DMS79 (cell line): Measurements from ENCODE around the gene CES1.
"Not testable (repeated sequence)": the region's sequence is repeated elsewhere in the genome, so short reads cannot be mapped to it uniquely, and the experiment has no call there.

Source experiments
- DNase-seq: peaks from one replicate; lab custom pipeline; 2025; lab: John Stamatoyannopoulos, UW

The CES1 gene

DNA sequence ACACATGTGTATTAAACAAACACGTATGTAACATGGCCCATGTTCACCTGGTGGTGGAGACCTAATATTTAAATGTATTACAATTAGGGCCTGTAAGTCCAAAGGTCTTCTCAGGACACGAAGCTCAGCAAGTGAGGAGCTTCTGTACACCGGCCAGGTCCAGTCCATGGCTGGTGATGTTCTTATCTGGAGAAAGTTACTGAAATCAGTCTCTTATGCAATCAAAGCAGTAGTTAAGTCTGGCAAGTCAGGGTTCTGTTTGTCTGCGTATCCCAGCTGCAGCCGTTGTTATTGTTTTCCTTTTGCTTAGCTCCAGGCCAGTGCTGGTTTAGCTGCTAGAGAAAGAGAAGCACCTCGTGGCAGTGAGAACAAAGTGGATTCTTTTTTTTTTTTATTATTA is 41.4 kb downstream of the CES1 start:
- DNase-seq: not testable (repeated sequence)

- not testable (repeated sequence) for DNase-seq
Measured at GRCh38 chr16:55790240-55790639, 42.7 kb downstream of the CES1 start.

DNA sequence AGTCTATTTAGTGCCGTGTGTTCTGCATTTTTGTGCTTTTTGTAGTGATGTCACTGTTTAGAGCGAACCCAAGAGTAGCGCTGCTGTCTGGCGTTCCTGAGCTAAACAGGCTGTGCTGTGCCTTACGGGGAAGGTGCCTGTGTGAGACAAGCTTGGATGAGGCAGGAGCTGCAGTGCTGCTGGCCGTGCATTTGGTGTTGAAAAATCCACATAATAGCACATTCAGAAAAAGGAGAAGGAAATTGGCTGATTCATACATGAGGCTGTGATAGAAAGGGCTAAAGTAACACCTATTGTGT is 50.2 kb downstream of the CES1 start:
- DNase-seq: not testable (repeated sequence)

- DNase-seq: not testable (repeated sequence)
Measured at GRCh38 chr16:55782091-55782792, 50.7 kb downstream of the CES1 start.

GRCh38 chr16:55781456-55781855 is 51.4 kb downstream of the CES1 start:
- not testable (repeated sequence) for DNase-seq

DNA sequence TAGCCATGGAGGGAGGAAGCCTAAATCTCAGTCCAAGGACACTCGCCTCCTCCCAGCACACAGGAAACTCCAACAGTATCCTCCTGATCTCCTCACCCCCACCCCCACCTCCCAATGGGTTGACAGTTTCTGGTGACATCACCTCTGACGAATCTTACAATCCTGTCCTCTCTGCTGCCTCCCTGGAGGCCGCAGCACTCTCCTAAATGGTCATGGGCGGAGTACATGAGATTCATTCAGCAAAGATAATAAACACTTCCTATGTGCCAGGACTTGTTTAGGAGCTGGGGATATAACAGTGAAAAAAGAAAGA is 52.8 kb downstream of the CES1 start:
- DNase-seq: not testable (repeated sequence)

DNA sequence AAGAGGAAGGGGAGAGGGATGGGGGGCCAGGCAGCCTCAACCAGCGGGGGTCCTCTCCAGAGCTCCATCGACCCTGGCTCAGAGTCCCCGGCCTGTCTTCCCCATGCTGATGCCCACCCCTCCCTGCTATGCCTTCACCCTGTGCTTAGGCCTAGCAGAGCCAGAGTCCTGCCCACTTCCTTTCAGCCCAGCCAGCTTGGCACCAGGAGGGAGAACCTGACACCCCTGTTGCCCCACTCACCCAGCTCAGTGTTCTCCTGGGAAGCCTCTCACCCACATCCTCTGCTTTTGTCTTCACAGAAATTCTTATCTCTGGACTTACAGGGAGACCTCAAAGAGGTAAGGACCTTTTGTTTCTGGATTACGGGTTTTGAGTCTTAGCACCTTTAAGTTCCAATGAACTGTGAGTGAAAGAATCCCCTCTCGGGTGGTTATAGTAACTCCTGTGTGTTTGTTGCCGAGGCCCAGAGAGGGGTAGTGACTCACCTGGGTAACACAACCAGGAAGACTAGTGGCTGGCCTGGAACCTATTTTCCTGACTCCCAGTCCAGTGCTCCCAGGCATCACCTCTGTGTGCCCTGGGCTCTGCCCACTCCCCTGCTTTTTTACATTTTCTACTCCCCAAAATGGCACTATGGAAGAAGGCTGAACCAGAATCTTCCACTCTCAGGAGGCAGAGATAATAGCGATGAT is 53.3 kb downstream of the CES1 start:
- no peak for DNase-seq

DNA sequence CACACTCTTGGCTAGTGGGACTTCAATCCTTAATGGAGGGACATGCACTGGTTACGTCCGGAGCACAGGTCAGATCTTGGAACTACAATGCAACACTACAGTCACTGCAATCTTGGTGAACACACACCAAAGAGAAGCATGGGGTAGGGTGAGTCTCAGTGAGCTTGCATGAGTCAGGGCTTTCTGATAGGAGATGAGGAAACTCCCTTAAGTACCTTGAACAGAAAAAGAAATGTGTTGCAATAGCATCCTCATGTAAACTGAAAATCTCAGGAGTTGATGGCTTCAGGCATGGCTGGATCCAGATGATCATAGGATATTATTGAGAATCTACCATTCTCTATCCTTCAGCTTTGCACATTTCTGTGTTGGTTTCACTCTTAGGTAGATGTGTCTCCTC is 54.1 kb downstream of the CES1 start:
- no peak for DNase-seq

DNA sequence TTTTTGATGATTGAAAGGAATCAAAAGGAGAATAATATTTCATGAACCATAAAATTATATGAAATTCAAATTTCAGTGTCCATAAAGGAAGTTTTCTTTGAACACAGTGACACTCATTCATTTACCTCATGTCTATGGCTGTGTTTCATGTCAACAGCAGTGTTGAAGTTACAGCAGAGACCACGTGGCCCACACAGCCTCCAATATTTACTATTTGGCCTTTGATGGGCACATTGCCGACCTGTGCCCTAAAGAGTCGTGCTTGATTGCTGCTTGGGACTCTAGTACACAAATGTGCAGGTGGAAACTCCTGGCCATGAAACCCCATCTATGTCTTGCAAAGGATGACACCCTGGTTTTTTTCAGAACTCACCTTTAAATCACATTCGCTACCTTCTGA is 57.0 kb downstream of the CES1 start:
- DNase-seq: no peak

DNA sequence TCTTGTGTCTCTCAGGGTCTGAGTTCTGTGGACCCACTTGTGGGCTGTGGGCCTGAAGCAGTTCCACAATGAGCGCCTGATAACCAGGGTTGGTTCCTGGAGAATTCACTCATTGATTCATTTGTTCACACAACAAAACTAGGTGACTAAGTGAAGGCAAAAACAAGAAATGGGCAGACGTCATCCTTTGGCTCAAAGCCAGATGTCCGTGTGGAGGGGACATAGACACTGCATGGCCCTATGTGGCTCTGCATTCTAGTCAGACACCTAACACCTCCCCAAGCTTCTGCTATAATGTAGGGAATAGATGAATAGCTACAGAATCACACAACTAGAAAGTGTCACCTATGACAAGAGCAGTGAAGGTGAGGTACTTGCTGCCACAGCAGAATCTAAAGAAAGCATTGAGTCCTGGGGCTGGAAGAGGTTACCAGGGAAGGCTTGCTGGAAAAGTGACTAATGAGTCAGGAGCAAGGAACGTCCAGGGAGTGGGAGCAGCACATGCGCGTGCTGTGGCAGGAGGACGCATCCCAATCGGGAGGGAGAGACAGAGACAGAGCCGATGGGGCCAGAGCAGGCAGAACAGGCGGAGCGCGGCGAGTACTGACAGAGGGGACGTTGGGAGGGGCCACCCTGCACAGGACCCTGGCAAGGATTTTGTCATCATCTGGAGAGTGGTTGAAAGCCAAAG is 58.9 kb downstream of the CES1 start:
- no peak for DNase-seq

DNA sequence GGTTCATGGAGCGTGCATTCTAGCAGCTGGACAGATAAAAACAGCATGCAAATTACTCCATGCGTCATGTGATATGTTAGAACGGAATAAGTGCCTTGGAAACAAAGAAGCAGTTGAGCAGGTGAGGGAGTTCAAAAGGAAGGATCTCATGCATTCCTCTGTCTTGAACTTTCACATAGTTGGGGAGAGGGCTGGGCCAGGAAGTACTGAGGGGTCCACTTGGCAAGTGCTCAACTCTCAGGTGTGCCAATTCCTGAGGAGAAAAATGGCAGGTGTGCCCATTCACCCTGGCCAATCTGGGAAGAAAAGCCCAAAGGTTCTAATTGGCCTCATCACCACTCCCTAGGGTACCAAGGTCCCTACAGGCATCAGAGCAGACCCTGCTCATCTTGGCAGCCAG is 67.7 kb downstream of the CES1 start:
- DNase-seq: no peak

GRCh38 chr16:55760310-55761001 is 72.4 kb downstream of the CES1 start:
- DNase-seq: no peak

DNA sequence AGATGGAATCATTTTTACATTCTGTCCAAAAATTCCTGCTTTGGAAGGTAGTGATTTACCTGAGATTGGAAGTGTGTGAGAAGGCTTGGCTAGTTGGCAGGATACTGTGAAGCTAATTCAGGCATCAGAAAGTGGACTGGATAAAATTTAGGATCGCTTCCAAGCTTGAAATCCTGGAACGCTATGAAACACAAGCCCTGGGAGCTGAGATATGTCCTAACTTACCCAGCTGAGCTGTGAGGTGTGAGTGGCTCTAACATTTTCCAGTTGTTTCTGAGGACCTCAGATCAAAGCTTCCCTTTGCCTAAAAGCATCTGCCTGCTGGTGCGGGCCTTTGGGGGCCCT is 73.0 kb downstream of the CES1 start:
- DNase-seq: not testable (repeated sequence)

GRCh38 chr16:55757595-55758527 is 75.0 kb downstream of the CES1 start:
- DNase-seq: not testable (repeated sequence)

- DNase-seq: no peak
Measured at GRCh38 chr16:55756963-55757362, 75.9 kb downstream of the CES1 start.

DNA sequence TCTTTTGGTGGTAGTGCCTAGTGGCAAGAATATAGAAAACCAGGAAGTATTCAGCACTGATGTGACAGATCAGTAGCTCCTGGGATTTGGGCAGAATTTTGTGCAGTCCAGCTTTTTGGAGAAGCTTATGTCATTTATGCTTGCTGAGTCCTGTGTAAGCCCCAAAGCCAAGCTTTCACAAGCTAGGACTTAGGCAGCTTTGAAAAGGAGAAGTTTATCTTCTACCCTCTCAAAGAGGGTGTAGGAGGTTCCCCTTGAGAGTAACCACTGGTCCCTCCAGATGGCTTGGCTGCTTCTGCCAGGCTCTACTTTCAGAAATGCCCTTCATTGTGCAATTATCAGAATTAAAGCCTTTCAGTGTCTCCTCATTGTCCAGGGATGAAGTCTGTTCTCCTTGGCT is 78.8 kb downstream of the CES1 start:
- no peak for DNase-seq

GRCh38 chr16:55753145-55753631 is 79.7 kb downstream of the CES1 start:
- not testable (repeated sequence) for DNase-seq
